ENCODE results near the gene CSNK1E.

DNA sequence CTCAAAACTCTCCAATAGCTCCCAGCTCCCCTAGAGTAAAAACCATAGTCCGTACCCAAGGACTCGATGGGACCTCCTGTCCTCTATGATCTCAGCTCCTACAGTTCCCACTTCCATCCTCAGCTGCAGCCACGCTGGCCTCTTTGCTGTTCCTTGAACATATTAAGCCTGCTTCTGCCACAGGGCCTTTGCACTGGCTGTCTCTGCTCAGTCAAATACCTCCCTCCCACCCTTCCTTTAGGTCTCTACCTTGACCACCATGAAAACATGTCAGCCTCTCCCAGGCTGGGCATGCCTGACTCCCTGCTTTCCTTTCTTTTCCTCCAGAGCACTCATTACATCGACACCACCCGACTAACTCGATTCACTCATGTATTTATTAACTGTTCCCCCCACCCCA lies 69.0 kb downstream of the CSNK1E start:
- TF ChIP-seq YY1 (IDR thresholded peaks at IDR 0.05; ENCODE audit: insufficient read depth, insufficient read length) (no peak), ZNF274 (IDR thresholded peaks at IDR 0.05; ENCODE audit: low read depth, low read length) (no peak), SUZ12 (IDR thresholded peaks at IDR 0.05; ENCODE audit: extremely low read depth, insufficient read depth, insufficient read length) (no peak)

All from NT2/D1 (cell line).